Measurements from ENCODE around the gene MRPS34.

The MRPS34 gene

DNA sequence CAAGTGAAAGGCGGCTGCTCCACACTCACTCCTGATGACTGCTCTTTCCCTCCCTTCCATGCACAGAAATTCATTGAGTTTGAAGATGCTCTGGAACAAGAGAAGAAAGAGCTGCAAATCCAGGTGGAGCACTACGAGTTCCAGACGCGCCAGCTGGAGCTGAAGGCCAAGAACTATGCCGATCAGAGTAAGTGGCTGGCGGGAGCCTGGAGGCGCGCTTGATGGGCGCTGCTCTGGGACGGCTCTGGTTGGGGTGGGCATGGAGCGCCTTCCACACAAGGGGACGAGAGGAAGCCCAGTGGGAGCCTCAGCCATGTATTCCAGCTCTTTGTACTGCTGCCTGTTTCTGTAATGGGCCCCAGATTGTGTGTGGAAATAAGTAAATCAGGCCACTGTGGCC lies 48.4 kb downstream of the MRPS34 start:
- no peak for DNase-seq

DNA sequence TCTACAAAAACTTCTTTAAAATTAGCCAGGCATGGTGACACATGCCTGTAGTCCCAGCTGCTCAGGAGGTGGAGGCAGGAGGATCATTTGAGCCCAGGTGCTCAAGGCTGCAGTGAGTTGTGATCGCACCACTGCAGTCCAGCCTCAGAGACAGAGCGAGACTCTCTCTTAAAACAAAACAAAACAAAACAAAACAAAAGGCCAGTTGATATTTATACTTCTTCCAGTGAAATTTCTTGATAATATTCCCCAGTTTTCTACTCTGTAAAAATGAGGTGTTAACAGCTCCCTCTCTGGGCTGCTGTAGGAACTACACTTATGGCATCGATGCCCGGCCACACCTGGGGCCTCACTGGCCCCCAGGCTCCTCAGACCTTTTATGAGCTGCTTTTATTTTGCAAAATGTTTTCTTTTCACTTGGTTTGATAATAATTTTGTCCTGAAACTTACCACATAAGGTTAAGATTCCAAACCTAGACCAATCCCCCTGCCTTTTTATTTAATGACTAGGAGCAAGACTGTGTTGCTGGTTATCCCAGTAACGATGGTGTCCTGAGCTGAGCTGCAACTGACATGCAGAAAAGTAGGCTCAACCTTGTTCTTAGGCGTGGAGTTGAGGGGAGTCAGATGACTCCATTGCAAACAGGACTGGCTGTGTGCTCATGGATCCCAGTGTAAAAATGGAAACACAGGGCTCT lies 49.3 kb downstream of the MRPS34 start:
- DNase-seq, result peak; percentile 38 to 57
